Naive thymus-derived CD8-positive, alpha-beta T cell (primary cell): ENCODE measurements around the gene TWIST2. TPM values are rescaled to one million over a fixed set of nuclear protein-coding genes. Genes with fewer than 3 reads are reported as not detected.
A peak's percentile ranks its signal among the peaks of the same experiment; 100 is the strongest.

Experiments used
- ATAC-seq, 2 donors: fragments of 150-1000 bp; cut with Tn5 transposase in 1 of 2; sonication (Bioruptor Pico), chemical (Tn5 transposase) in 1 of 2; 1 replicate in 1 of 2; 2 replicates in 1 of 2; pipeline ENCODE4 v1.10.0; 2021; ENCODE audit warnings: mild to moderate bottlenecking in 2 of 2, moderate library complexity in 2 of 2
- POLR2A ChIA-PET: fragments of 350-600 bp; sonication (Branson Sonifier 250); formaldehyde crosslinking; loops from one replicate; lab custom pipeline; 2021; ENCODE audit warnings: antibody characterized with exemption; lab: Charles Lee
- DNase-seq, 10 donors: peaks; one replicate each; pipeline versions ENCODE4 v3.0.0 to v3.0.0-alpha.2; 2020 to 2022
- H3K27ac Mint-ChIP-seq, 10 donors: one replicate each; pipeline ENCODE4 v1.8.0; 2020 to 2022; ENCODE audit warnings: mild to moderate bottlenecking in 10 of 10, mixed read lengths in 10 of 10, moderate library complexity in 4 of 10, inconsistent platforms in 1 of 10
- H3K27me3 Mint-ChIP-seq, 5 donors: one replicate each; pipeline ENCODE4 v1.8.0; 2021 to 2022; ENCODE audit warnings: mixed read lengths in 5 of 5
- H3K36me3 Mint-ChIP-seq, 3 donors: one replicate each; pipeline ENCODE4 v1.8.0; 2020 to 2022; ENCODE audit warnings: mixed read lengths in 3 of 3, mild to moderate bottlenecking in 2 of 3, inconsistent platforms in 1 of 3
- H3K4me1 Mint-ChIP-seq, 4 donors: one replicate each; pipeline ENCODE4 v1.8.0; 2021 to 2022; ENCODE audit warnings: mixed read lengths in 4 of 4
- H3K4me3 Mint-ChIP-seq, 10 donors: one replicate each; pipeline ENCODE4 v1.8.0; 2020 to 2022; ENCODE audit warnings: mild to moderate bottlenecking in 10 of 10, mixed read lengths in 10 of 10, moderate library complexity in 6 of 10, inconsistent platforms in 1 of 10
- H3K9me3 Mint-ChIP-seq, 9 donors: one replicate each; pipeline ENCODE4 v1.8.0; 2020 to 2022; ENCODE audit warnings: mixed read lengths in 9 of 9, mild to moderate bottlenecking in 3 of 9, inconsistent platforms in 1 of 9, moderate library complexity in 1 of 9
- polyA plus RNA-seq, 3 donors: library from polyadenylated mRNA; unstranded; fragments of 300-500 nt; fragmentation: Illumina TruSeq; gene quantifications; one replicate each; pipeline ENCODE4 v1.2.3, GENCODE V29; 2021
- total RNA-seq, 8 experiments: library from RNA in 2 of 8; stranded (reverse) in 2 of 8; gene quantifications; one replicate each; pipeline ENCODE4 v1.2.3 and lab custom pipeline; 2021 to 2026

The TWIST2 gene
- total and polyA plus RNA-seq, 5 experiments from 2014 or later, result not detected

DNA sequence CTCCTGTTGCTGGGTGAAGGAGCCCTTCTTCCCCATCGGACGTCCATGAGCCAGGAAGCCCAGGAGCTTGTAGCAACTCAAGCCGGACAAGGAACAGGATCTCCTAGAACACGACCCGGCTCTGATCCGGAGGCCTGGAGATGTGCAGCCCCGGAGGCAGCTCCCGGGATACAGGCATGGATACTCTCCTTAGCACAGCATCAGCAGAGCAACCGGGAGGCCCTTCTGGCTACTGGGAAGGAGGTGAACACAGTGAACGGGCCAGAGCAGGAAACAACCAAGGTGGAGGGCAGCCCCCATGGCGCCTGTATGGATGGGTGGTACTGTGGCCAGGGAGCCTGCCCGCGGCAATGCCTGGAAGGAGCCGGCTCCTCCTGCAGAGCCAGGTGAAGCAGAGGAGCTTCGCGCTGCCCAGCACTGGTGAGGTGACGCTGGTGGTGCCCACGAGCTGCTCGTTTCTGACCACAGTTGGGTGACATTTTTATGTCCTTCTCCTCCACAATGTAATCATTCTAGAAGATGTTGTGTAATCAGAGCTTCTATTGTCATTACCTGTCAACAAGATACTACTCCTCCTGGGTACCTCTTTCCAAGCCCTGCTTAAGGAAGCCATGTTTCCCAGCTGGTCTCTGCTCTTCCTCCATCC is 94.3 kb downstream of the TWIST2 start:
- Mint-ChIP-seq H3K4me1 (no peaks in the 10 kb centered on the region), H3K36me3 (no peaks in the 10 kb centered on the region), H3K27me3 (peaks cover 2 to 15% (median 9%) of the 10 kb centered on the region in 5 donors), H3K4me3 (no peak overlapping the region), H3K9me3 (peaks cover 0 to 2% (median 0%) of the 10 kb centered on the region in 9 donors), H3K27ac (peak overlapping the region in 1 of 10 donors; percentile 20)
- POLR2A ChIA-PET, result interaction anchor here (0.5 kb wide), 1 partner anchor 1083 kb away, joined by 5 read pairs; no protein-coding TSS in a partner anchor
- ATAC-seq (no peak), DNase-seq (no peak)

GRCh38 chr2:238942726-238943300 is 94.9 kb downstream of the TWIST2 start:
- Mint-ChIP-seq H3K9me3 (peaks cover 0 to 2% (median 0%) of the 10 kb centered on the region in 9 donors), H3K27ac (peak overlapping the region in 1 of 10 donors; percentile 20), H3K27me3 (peaks cover 2 to 15% (median 9%) of the 10 kb centered on the region in 5 donors), H3K4me3 (no peak overlapping the region), H3K36me3 (no peaks in the 10 kb centered on the region), H3K4me1 (peaks cover 0 to 2% (median under 1%) of the 10 kb centered on the region in 4 donors)
- DNase-seq (no peak), ATAC-seq (no peak)
- POLR2A ChIA-PET, result no interaction called here

DNA sequence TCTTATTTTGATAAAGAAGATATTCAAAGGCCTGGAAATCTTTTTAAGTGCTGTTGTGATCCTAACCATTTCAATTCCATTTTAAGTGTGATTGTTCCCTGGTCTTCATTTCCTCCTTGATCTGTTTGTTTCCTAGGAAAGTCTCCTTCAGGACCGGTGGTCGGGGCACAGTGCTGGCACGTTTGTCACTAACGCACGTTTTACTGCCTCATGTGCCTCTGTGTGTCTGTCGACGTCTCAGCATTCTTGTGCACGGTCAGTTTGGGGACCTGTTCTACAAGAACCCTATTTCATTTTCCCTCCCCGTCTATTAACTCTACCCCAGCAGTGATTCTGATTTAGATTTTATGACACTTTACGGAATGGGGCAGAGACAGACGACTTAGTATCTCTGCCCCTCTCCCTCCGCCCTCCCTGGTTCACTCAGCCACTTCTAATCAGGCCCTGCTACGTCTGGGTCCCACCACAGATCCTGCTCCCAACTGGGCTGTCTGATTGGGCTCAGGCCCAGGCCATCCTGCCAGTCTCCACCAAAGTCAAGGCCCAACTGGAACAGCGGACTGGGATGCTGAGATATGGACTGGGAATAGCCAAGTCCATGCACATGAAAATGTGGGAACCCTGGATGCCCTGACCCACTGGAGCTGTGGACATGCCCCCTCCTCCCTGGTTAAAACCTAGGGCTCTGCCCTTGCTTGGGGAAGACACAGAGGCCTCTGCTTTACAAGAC is 95.6 kb downstream of the TWIST2 start:
- POLR2A ChIA-PET, result no interaction called here
- H3K4me3 Mint-ChIP-seq, result no peak overlapping the region
- ATAC-seq (no peak), DNase-seq (no peak)
- peaks cover 2 to 15% (median 9%) of the 10 kb centered on the region in 5 donors for H3K27me3 Mint-ChIP-seq
- H3K9me3 Mint-ChIP-seq, result peaks cover 0 to 2% (median 0%) of the 10 kb centered on the region in 9 donors
- H3K36me3 Mint-ChIP-seq, result no peaks in the 10 kb centered on the region
- H3K4me1 Mint-ChIP-seq, result peaks cover 0 to 8% (median 5%) of the 10 kb centered on the region in 4 donors
- no peak overlapping the region for H3K27ac Mint-ChIP-seq

DNA sequence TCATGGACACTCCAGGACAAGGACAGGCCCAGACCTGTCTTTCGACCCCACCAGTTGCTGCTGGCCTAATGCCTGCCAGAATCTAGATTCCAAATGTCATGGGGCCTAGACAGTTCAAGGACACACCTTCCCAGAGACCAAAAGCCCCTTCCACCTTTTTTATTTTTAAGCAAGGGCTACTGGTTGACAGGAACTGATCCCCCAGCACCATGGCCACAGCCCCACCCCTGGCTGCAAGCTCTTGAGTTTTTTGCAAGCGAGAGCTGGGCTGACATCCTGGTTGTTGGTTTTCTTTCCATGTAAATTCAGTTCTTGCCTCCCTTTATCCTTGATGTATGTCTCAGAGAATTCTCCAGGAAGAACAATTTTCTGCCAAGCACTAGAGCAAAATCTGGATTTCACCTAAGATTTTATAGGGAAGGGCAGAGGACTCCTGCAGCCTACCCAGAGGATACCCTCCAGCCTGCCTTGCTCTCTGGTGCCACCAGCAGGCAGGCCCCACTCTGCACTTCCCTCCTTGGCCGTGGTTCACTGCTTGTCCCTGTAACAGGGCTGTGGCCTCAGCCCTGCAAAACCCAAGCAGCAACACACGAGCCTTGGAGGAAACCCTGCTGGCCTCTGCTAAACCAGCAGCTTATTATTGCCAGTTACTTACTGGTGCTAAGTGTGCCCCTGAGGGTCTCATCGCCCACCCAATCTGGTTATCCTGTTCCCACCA is 97.7 kb downstream of the TWIST2 start:
- ATAC-seq (no peak), DNase-seq (peak in 1 of 10 donors; percentile 56)
- POLR2A ChIA-PET, result no interaction called here
- peaks cover 0 to 2% (median 0%) of the 10 kb centered on the region in 9 donors for H3K9me3 Mint-ChIP-seq
- peaks cover 0 to 9% (median 6%) of the 10 kb centered on the region in 4 donors for H3K4me1 Mint-ChIP-seq
- peaks cover 2 to 16% (median 9%) of the 10 kb centered on the region in 5 donors for H3K27me3 Mint-ChIP-seq
- no peaks in the 10 kb centered on the region for H3K36me3 Mint-ChIP-seq
- no peak overlapping the region for H3K4me3 Mint-ChIP-seq
- no peak overlapping the region for H3K27ac Mint-ChIP-seq

- no peaks in the 10 kb centered on the region for H3K9me3 Mint-ChIP-seq
- DNase-seq (peak in 1 of 10 donors; percentile 52), ATAC-seq (no peak)
- H3K27ac Mint-ChIP-seq, result no peak overlapping the region
- POLR2A ChIA-PET, result no interaction called here
- H3K4me1 Mint-ChIP-seq, result peaks cover 0 to 9% (median 6%) of the 10 kb centered on the region in 4 donors
- H3K36me3 Mint-ChIP-seq, result no peaks in the 10 kb centered on the region
- H3K4me3 Mint-ChIP-seq, result no peak overlapping the region
- peaks cover 2 to 10% (median 9%) of the 10 kb centered on the region in 5 donors for H3K27me3 Mint-ChIP-seq
Measured at GRCh38 chr2:238946318-238947242, 98.7 kb downstream of the TWIST2 start.

- Mint-ChIP-seq H3K9me3 (no peaks in the 10 kb centered on the region), H3K4me3 (no peak overlapping the region), H3K27me3 (peaks cover 3 to 9% (median 8%) of the 10 kb centered on the region in 5 donors), H3K36me3 (no peaks in the 10 kb centered on the region), H3K4me1 (peaks cover 0 to 9% (median 6%) of the 10 kb centered on the region in 4 donors), H3K27ac (no peak overlapping the region)
- DNase-seq, result peak in 1 of 10 donors; percentile 15
- POLR2A ChIA-PET, result no interaction called here
- ATAC-seq, result no peak
Measured at GRCh38 chr2:238947243-238947760, 99.4 kb downstream of the TWIST2 start.

- peaks cover 0 to 9% (median 6%) of the 10 kb centered on the region in 4 donors for H3K4me1 Mint-ChIP-seq
- H3K9me3 Mint-ChIP-seq, result no peaks in the 10 kb centered on the region
- POLR2A ChIA-PET, result no interaction called here
- ATAC-seq (no peak), DNase-seq (peak in 1 of 10 donors; percentile 50)
- H3K27ac Mint-ChIP-seq, result peak overlapping the region in 1 of 10 donors; percentile 27
- H3K4me3 Mint-ChIP-seq, result no peak overlapping the region
- H3K27me3 Mint-ChIP-seq, result peaks cover under 1 to 5% (median 2%) of the 10 kb centered on the region in 5 donors
- no peaks in the 10 kb centered on the region for H3K36me3 Mint-ChIP-seq
Measured at GRCh38 chr2:238947920-238948710, 100.2 kb downstream of the TWIST2 start.

GRCh38 chr2:238948765-238949641 is 101.1 kb downstream of the TWIST2 start:
- peak overlapping the region in 2 of 10 donors; percentile 7 to 27 for H3K27ac Mint-ChIP-seq
- H3K4me1 Mint-ChIP-seq, result peaks cover 0 to 9% (median 6%) of the 10 kb centered on the region in 4 donors
- no peak for DNase-seq
- H3K4me3 Mint-ChIP-seq, result no peak overlapping the region
- no peaks in the 10 kb centered on the region for H3K36me3 Mint-ChIP-seq
- H3K9me3 Mint-ChIP-seq, result no peaks in the 10 kb centered on the region
- H3K27me3 Mint-ChIP-seq, result peaks cover 2 to 8% (median 3%) of the 10 kb centered on the region in 5 donors
- no peak for ATAC-seq
- POLR2A ChIA-PET, result no interaction called here

DNA sequence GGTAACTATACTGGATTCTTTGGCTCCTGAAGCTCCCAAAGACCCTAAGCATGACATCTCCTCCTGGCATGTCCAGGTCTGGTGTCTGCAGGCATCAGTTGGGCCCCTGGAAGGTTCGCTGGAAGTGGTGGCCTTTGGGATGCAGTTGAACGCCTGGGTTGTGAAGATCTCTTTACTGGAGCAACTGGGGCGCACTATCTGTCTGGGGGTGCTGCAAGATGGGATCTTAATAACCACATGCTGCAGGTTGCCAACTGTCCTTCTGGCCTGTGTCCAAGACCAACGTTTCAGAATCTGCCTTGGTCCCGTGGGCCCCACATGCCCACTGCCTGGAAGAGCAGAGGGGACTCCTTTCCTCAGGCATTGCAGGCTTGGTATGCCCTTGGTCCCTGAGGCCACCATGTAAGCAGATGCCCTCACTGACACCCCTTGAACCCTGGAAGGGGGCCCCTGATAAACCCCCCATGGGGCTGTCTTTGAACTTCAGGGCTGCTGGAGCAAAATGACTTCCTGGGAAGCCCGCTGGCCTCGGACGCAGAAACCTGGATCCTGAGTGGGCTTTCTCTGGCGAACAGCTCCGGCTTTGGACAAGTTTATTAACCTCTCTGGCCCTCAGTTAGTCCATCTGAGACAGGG is 101.9 kb downstream of the TWIST2 start:
- POLR2A ChIA-PET, result no interaction called here
- no peak overlapping the region for H3K4me3 Mint-ChIP-seq
- H3K9me3 Mint-ChIP-seq, result no peaks in the 10 kb centered on the region
- no peak overlapping the region for H3K27ac Mint-ChIP-seq
- ATAC-seq (no peak), DNase-seq (no peak)
- no peaks in the 10 kb centered on the region for H3K36me3 Mint-ChIP-seq
- peaks cover 3 to 15% (median 11%) of the 10 kb centered on the region in 5 donors for H3K27me3 Mint-ChIP-seq
- peaks cover 0 to 9% (median 6%) of the 10 kb centered on the region in 4 donors for H3K4me1 Mint-ChIP-seq

GRCh38 chr2:238950551-238950950 is 102.7 kb downstream of the TWIST2 start:
- POLR2A ChIA-PET, result no interaction called here
- H3K9me3 Mint-ChIP-seq, result no peaks in the 10 kb centered on the region
- no peak for ATAC-seq
- H3K36me3 Mint-ChIP-seq, result no peaks in the 10 kb centered on the region
- no peak for DNase-seq
- H3K4me3 Mint-ChIP-seq, result no peak overlapping the region
- H3K27ac Mint-ChIP-seq, result no peak overlapping the region
- peaks cover 3 to 22% (median 13%) of the 10 kb centered on the region in 5 donors for H3K27me3 Mint-ChIP-seq
- H3K4me1 Mint-ChIP-seq, result peaks cover 0 to 9% (median 6%) of the 10 kb centered on the region in 4 donors
